Type B pancreatic cell (in vitro differentiated cells): ENCODE measurements around the gene PRR12. TPM values are rescaled to one million over a fixed set of nuclear protein-coding genes. Genes with fewer than 3 reads are reported as not detected.

Experiments
- DNase-seq: peaks from one replicate; pipeline ENCODE4 v3.0.0; 2021; ENCODE audit warnings: mixed read lengths; ENCODE audit not compliant: unreplicated experiment; ENCODE audit errors: extremely low spot score
- H3K27ac Mint-ChIP-seq: 2 replicates; pipeline ENCODE4 v1.8.0; 2021; ENCODE audit warnings: mild to moderate bottlenecking, mixed read lengths
- H3K27me3 Mint-ChIP-seq: 2 replicates; pipeline ENCODE4 v1.8.0; 2021; ENCODE audit warnings: mixed read lengths
- H3K36me3 Mint-ChIP-seq: 2 replicates; pipeline ENCODE4 v1.8.0; 2021; ENCODE audit warnings: mixed read lengths
- H3K4me1 Mint-ChIP-seq: one replicate; pipeline ENCODE4 v1.8.0; 2021; ENCODE audit warnings: mixed read lengths; ENCODE audit not compliant: unreplicated experiment
- H3K4me3 Mint-ChIP-seq: 2 replicates; pipeline ENCODE4 v1.8.0; 2021; ENCODE audit warnings: mild to moderate bottlenecking, mixed read lengths
- H3K9me3 Mint-ChIP-seq: 2 replicates; pipeline ENCODE4 v1.8.0; 2021; ENCODE audit warnings: mixed read lengths
- CTCF ChIP-seq: fragments of 200-600 bp; sonication (generic); conservative IDR thresholded peaks from 2 replicates; pipeline ENCODE4 v1.5.0; 2021; ENCODE audit warnings: antibody characterized with exemption, mild to moderate bottlenecking
- total RNA-seq: library from RNA; stranded (reverse); gene quantifications from 2 replicates; pipeline ENCODE4 v1.2.1, GENCODE V29; 2021; ENCODE audit warnings: low replicate concordance

The PRR12 gene
- total RNA-seq, 1 donor from 2014 or later = 40.0 TPM

GRCh38 chr19:49554701-49555181 is 36.2 kb upstream of the PRR12 start:
- no peaks in the 10 kb centered on the region for H3K4me1 Mint-ChIP-seq
- no peak overlapping the region for H3K4me3 Mint-ChIP-seq
- no peaks in the 10 kb centered on the region for H3K27me3 Mint-ChIP-seq

GRCh38 chr19:49555600-49556411 is 35.2 kb upstream of the PRR12 start:
- Mint-ChIP-seq H3K4me1 (no peaks in the 10 kb centered on the region), H3K4me3 (no peak overlapping the region), H3K27ac (no peak overlapping the region), H3K36me3 (peaks cover 10% of the 10 kb centered on the region), H3K27me3 (no peaks in the 10 kb centered on the region), H3K9me3 (no peaks in the 10 kb centered on the region)
- TF ChIP-seq CTCF = no peak
- DNase-seq = no peak

More at GRCh38 chr19:49554701-49555181, 36.2 kb upstream of the PRR12 start:
- TF ChIP-seq CTCF = no peak
- no peaks in the 10 kb centered on the region for H3K9me3 Mint-ChIP-seq
- no peak for DNase-seq
- no peak overlapping the region for H3K27ac Mint-ChIP-seq
- peaks cover 10% of the 10 kb centered on the region for H3K36me3 Mint-ChIP-seq

GRCh38 chr19:49556412-49557398 is 34.3 kb upstream of the PRR12 start:
- H3K4me3 Mint-ChIP-seq = no peak overlapping the region
- TF ChIP-seq CTCF = no peak
- DNase-seq = no peak
- H3K27me3 Mint-ChIP-seq = no peaks in the 10 kb centered on the region
- H3K27ac Mint-ChIP-seq = no peak overlapping the region
- peaks cover 10% of the 10 kb centered on the region for H3K36me3 Mint-ChIP-seq
- H3K4me1 Mint-ChIP-seq = no peaks in the 10 kb centered on the region
- no peaks in the 10 kb centered on the region for H3K9me3 Mint-ChIP-seq

GRCh38 chr19:49557641-49558325 is 33.2 kb upstream of the PRR12 start:
- Mint-ChIP-seq H3K27ac (no peak overlapping the region), H3K9me3 (no peaks in the 10 kb centered on the region), H3K4me3 (no peak overlapping the region), H3K36me3 (peaks cover 10% of the 10 kb centered on the region), H3K4me1 (no peaks in the 10 kb centered on the region), H3K27me3 (no peaks in the 10 kb centered on the region)
- TF ChIP-seq CTCF = no peak
- DNase-seq = no peak

- peaks cover 8% of the 10 kb centered on the region for H3K36me3 Mint-ChIP-seq
- H3K4me3 Mint-ChIP-seq = no peak overlapping the region
- DNase-seq = no peak
- H3K9me3 Mint-ChIP-seq = no peaks in the 10 kb centered on the region
- H3K27ac Mint-ChIP-seq = no peak overlapping the region
- no peak for TF ChIP-seq CTCF
- H3K27me3 Mint-ChIP-seq = no peaks in the 10 kb centered on the region
- no peaks in the 10 kb centered on the region for H3K4me1 Mint-ChIP-seq
These were observed 32.4 kb upstream of the PRR12 start for GRCh38 chr19:49558591-49558990.
